Stimulated activated naive CD8-positive, alpha-beta T cell treated with anti-CD3 and anti-CD28 coated beads, Interleukin-15, Interleukin-2, amounts not matched to agents 100 ng/mL and 50 ng/mL, for 24 hours (primary cell): Measurements from ENCODE around the gene POTEF.
"Not testable (repeated sequence)": the region's sequence is repeated elsewhere in the genome, so short reads cannot be mapped to it uniquely, and the experiment has no call there.

ENCODE experiments used
- H3K27ac Mint-ChIP-seq: one replicate; pipeline ENCODE4 v1.8.0; 2021; ENCODE audit warnings: mild to moderate bottlenecking, mixed read lengths
- H3K27me3 Mint-ChIP-seq: one replicate; pipeline ENCODE4 v1.8.0; 2021; ENCODE audit warnings: mixed read lengths
- H3K36me3 Mint-ChIP-seq: one replicate; pipeline ENCODE4 v1.8.0; 2021; ENCODE audit warnings: low read depth, mixed read lengths
- H3K4me1 Mint-ChIP-seq: one replicate; pipeline ENCODE4 v1.8.0; 2021; ENCODE audit warnings: low read depth, mixed read lengths
- H3K4me3 Mint-ChIP-seq: one replicate; pipeline ENCODE4 v1.8.0; 2021; ENCODE audit warnings: mild to moderate bottlenecking, mixed read lengths
- H3K9me3 Mint-ChIP-seq: one replicate; pipeline ENCODE4 v1.8.0; 2021; ENCODE audit warnings: mixed read lengths

Gene POTEF

GRCh38 chr2:130056336-130056735 lies 72.7 kb downstream of the POTEF start:
- H3K4me1 Mint-ChIP-seq, H3K27ac Mint-ChIP-seq, H3K4me3 Mint-ChIP-seq, H3K27me3 Mint-ChIP-seq, H3K9me3 Mint-ChIP-seq, H3K36me3 Mint-ChIP-seq: not testable (repeated sequence)

DNA sequence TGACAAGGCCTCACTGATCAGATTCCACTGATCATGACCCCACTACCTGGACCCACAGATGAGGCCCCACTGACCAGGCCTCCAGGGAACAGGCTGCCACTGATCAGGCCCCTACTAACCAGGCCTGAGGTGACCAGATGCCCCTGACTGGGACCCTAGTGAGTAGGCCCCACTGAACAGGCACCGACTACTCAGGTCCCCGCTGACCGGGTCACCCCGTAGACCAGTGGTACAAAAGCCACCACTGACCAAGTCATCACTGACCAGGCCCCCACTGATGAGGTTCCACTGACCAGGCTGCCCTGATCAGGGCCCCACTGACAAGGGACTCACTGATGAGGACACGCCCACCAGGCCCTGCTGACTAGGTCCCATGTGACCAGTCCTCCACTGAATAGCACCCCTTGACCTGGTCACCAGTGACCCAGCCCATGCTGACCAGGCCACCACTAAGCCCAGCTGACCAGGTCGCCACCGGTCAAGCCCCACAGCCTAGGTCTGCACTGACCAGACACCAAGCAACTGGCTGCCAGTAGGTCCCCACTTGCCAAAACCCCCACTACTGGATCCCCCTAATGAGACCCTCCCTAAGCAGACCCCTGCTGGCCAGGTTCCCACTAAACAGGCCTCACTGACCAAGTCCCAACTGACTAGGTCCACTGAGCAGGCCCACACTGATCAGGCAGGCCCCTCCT lies 75.7 kb downstream of the POTEF start:
- H3K27me3 Mint-ChIP-seq, H3K4me1 Mint-ChIP-seq, H3K4me3 Mint-ChIP-seq, H3K9me3 Mint-ChIP-seq, H3K27ac Mint-ChIP-seq, H3K36me3 Mint-ChIP-seq: not testable (repeated sequence)

DNA sequence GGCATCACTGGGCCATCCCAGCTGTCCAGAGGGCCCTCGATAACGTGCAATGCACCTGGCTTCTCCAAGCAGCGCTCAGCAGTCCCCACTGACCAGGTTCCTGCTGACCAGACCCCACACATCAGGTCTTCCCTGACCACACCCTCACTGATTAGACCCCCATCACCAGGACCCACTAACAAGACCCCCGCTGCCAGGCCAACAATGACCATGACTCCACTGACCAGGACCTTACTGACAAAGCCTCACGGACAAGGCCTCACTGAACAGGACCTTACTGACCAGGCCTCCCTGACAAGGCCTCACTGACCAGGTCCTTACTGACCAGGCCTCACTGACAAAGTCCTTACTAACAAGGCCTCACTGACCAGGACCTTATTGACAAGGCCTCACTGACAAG lies 76.6 kb downstream of the POTEF start:
- H3K4me3 Mint-ChIP-seq, H3K4me1 Mint-ChIP-seq, H3K36me3 Mint-ChIP-seq, H3K9me3 Mint-ChIP-seq, H3K27me3 Mint-ChIP-seq, H3K27ac Mint-ChIP-seq: not testable (repeated sequence)

GRCh38 chr2:130048422-130048821 lies 80.6 kb downstream of the POTEF start:
- not testable (repeated sequence) for H3K27ac Mint-ChIP-seq, H3K4me1 Mint-ChIP-seq, H3K9me3 Mint-ChIP-seq, H3K4me3 Mint-ChIP-seq, H3K36me3 Mint-ChIP-seq, H3K27me3 Mint-ChIP-seq

DNA sequence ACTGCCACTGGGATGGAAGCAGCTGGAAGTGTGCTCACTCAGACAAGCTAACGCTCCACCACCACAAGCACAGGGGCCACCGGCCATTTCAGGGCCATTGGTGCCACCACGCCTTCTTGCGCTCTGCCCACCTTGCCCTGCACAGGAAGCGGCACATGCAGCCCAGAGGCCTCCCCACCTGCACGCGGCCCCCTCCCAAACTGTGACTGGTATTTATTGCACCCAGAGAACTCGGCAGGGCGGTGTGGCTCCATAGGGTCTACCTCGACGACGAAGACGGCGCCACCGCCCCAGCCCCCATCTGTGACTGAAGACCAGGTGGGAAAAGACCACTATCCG lies 90.8 kb downstream of the POTEF start:
- H3K27me3 Mint-ChIP-seq, H3K27ac Mint-ChIP-seq, H3K9me3 Mint-ChIP-seq, H3K36me3 Mint-ChIP-seq, H3K4me3 Mint-ChIP-seq, H3K4me1 Mint-ChIP-seq: not testable (repeated sequence)

DNA sequence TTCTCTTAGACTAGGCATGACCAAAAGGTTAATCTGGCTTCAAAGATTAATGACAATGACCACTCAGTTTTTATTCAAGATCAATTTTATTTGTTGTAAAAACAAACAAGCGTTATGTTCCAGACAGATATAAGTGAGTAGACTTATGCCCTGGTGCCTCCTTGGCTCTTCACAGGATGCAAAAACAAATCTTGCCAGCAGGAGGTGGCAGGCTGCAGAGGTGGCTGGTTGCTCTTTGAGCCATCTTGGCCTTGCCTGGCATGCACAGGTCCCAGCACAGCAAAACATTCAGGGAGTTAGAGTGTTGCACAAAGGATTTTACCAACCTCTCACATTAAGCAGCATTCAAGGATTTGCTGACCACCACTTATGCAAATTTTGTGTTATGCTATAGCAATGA lies 103.1 kb downstream of the POTEF start:
- H3K27me3 Mint-ChIP-seq: peaks cover 18% of the 10 kb centered on the region
- not testable (repeated sequence) for H3K4me3 Mint-ChIP-seq

More for the DNA sequence above, 103.1 kb downstream of the POTEF start:
- H3K36me3 Mint-ChIP-seq, H3K4me1 Mint-ChIP-seq, H3K9me3 Mint-ChIP-seq, H3K27ac Mint-ChIP-seq: not testable (repeated sequence)
